Placental pericyte (primary cell): ENCODE measurements around the gene SOAT2. TPM values are rescaled to one million over a fixed set of nuclear protein-coding genes. Genes with fewer than 3 reads are reported as not detected.

ENCODE experiments used
- small RNA-seq: library from RNA; depleted of rRNA; stranded (forward); fragments of <200 nt; gene quantifications from one replicate; pipeline ENCODE3, GENCODE V24; 2012; ENCODE audit warnings: low replicate concordance
- total RNA-seq: library from RNA; depleted of rRNA; stranded (reverse); fragments of >200 nt; gene quantifications from 2 replicates; pipeline ENCODE4 v1.2.3, GENCODE V29; 2012

Gene SOAT2
- total RNA-seq = not detected in 2 replicates

GRCh38 chr12:53102883-53103807 is at the start of gene SOAT2:
Gene SOAT2 (plus strand): TSS chr12:53103486. CDS start chr12:53103578, 92 bp downstream.

GRCh38 chr12:53079226-53080117 is 23.8 kb upstream of the SOAT2 start, which contains the start of gene SPRYD3:
Gene SPRYD3 (minus strand): TSS chr12:53079390. CDS start chr12:53079333, 57 bp downstream.

GRCh38 chr12:53097564-53098353 is 5.5 kb upstream of the SOAT2 start, which contains the start of gene IGFBP6:
Gene IGFBP6 (plus strand): TSS chr12:53097667. CDS start chr12:53097718, 51 bp downstream.

Small RNA genes within 50 kb of the gene (small RNA-seq; reads per million reads assigned to genes)
- not detected for gene HIGD1AP1
- gene MIR6757 = not detected
- not detected for gene RNU6-333P

Other genes starting within 250 kb of the SOAT2 start
- 217 and 272 TPM in 2 replicates for gene KRT8, start 198.4 kb upstream of the SOAT2 start, total RNA-seq
- gene KRT18, start 154.4 kb upstream of the SOAT2 start, total RNA-seq = 1,776 and 1,872 TPM in 2 replicates
- gene EIF4B, start 97.0 kb upstream of the SOAT2 start, total RNA-seq = 649 and 1,935 TPM in 2 replicates
- 33.7 and 50.1 TPM in 2 replicates for gene TNS2, start 53.4 kb upstream of the SOAT2 start, total RNA-seq
- 19.9 and 35.5 TPM in 2 replicates for gene SPRYD3, start 24.1 kb upstream of the SOAT2 start, total RNA-seq
- 160 and 250 TPM in 2 replicates for gene IGFBP6, start 5.8 kb upstream of the SOAT2 start, total RNA-seq
- gene ZNF740, start 77.2 kb downstream of the SOAT2 start, total RNA-seq = 8.6 and 15.5 TPM in 2 replicates
- 3.5 and 5.9 TPM in 2 replicates for gene CSAD, start 77.4 kb downstream of the SOAT2 start, total RNA-seq
- under 0.01 and 0.29 TPM in 2 replicates for gene ITGB7, start 103.8 kb downstream of the SOAT2 start, total RNA-seq
- gene RARG, start 128.7 kb downstream of the SOAT2 start, total RNA-seq = 18.2 and 23.9 TPM in 2 replicates
- gene ESPL1, start 164.8 kb downstream of the SOAT2 start, total RNA-seq = 0.66 and 19.0 TPM in 2 replicates
- 180 and 363 TPM in 2 replicates for gene PFDN5, start 192.1 kb downstream of the SOAT2 start, total RNA-seq
- gene MYG1, start 196.2 kb downstream of the SOAT2 start, total RNA-seq = 53.1 and 74.2 TPM in 2 replicates
- gene AAAS, start 218.1 kb downstream of the SOAT2 start, total RNA-seq = 39.4 and 64.6 TPM in 2 replicates
- not detected in 2 replicates for gene SP7, start 232.9 kb downstream of the SOAT2 start, total RNA-seq